ENCODE results near the gene HERC2. TPM values are rescaled to one million over a fixed set of nuclear protein-coding genes. Genes with fewer than 3 reads are reported as not detected.

HERC2 gene
- total and polyA plus RNA-seq, 9 of the 15 experiments (the other 6 are each of a cell fraction or from before 2014, with no cell fraction given), result 10.6 to 84.0 (median 42.6) TPM

DNA sequence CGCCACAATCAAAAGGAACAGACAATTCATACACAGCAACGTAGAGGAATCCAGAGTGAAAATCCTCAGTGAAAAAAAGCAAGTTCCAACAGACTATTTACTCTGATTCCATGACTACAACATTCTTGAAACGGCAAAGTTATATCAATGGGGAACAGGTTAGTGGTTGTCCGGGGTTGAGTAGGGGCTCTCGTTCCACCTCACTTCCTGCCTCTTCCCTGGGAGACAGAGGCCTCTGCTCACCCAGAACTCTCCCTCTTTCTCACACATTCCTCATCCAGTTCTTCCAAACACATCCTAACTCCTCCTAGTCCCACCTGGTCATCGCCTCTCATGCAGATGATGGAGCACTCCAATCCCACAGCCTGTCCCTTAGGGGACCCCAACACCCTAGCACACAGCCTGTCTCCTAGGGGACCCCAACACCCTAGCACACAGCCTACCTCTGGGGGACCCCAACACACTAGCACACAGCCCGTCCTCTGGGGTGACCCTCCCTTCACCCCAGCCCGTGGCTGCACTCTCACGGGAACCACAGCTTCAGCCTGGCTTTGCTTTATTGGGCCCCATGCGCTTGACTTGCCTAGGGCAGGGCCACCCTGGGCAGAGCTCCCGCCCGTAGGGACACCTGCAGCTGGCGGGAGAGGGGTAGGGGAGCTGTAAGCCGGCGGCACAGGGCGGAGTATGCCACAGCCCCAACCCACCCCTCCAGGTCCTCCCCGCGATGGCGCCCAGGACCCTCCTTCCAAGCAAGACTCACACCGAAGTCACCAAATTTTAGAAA, 228.0 kb downstream of the HERC2 start:
- Histone ChIP-seq H2AFZ (ENCODE audit: low read depth, low read length) (peak overlapping the region; percentile 48), H3K4me1 (replicated peaks in 1 of 2; ENCODE audit: control insufficient read depth in 2 of 2, insufficient read depth in 2 of 2, low read length in 2 of 2) (peaks cover 11 to 38% of the 10 kb centered on the region in 2 experiments; a peak in 4 of 5 replicates), H3K9me3 (replicated peaks; ENCODE audit: control insufficient read depth, insufficient read depth, low read depth, low read length) (peaks cover 11% of the 10 kb centered on the region; the same call in 1 of the 2 replicates), H3K9ac (ENCODE audit: insufficient read depth in 1 of 2, low read depth in 2 of 2, low read length in 2 of 2) (no peak overlapping the region), H3K4me2 (ENCODE audit: insufficient read depth, low read length) (no peak overlapping the region), H3K79me2 (ENCODE audit: control insufficient read depth, insufficient read depth, low read length) (no peaks in the 10 kb centered on the region), H3K36me3 (ENCODE audit: control insufficient read depth, insufficient read depth, low read length) (no peaks in the 10 kb centered on the region), H3K9me1 (ENCODE audit: control insufficient read depth, insufficient read depth, low read length) (no peaks in the 10 kb centered on the region), H3K27me3 (ENCODE audit: control insufficient read depth in 2 of 2, insufficient read depth in 2 of 2, low read length in 2 of 2) (no peaks in the 10 kb centered on the region), H3K4me3 (no peak overlapping the region), H4K20me1 (replicated peaks; ENCODE audit: control insufficient read depth, insufficient read depth, low read length) (no peaks in the 10 kb centered on the region), H3K27ac (ENCODE audit: extremely low read depth, low read depth, low read length) (no peak overlapping the region)
- WGBS (ENCODE audit: insufficient coverage, low coverage, missing lambda C conversion rate), result 52% methylated on average over 15 of the region's 20 CpGs
- no peak for DNase-seq (ENCODE audit: extremely low read depth in 1 of 4, low spot score in 3 of 4)
- CTCF ChIA-PET (ENCODE audit: low intra/inter-chr PET ratio), result no interaction called here
- ATAC-seq, result no peak
- intact Hi-C loops (cut with micrococcal nuclease), result no loop called here
- no TSS peak for BruUV-seq (replicated peaks)
- POLR2A ChIA-PET, result no interaction called here
- in situ Hi-C loops (cut with MboI), result no loop called here
- TF ChIP-seq NFE2L1 (tag; IDR thresholded peaks at IDR 0.05; ENCODE audit: borderline replicate concordance, low read depth) (no peak), HMG20A (CRISPR knock-in tag; conservative IDR thresholded peaks at IDR 0.05) (no peak), SAFB2 (IDR thresholded peaks at IDR 0.05; ENCODE audit: borderline replicate concordance, low read depth, low read length, severe bottlenecking) (no peak), CC2D1A (IDR thresholded peaks at IDR 0.05) (no peak), ZC3H4 (CRISPR knock-in tag; IDR thresholded peaks at IDR 0.05; ENCODE audit: borderline replicate concordance) (no peak), OTX1 (CRISPR knock-in tag; IDR thresholded peaks at IDR 0.05) (no peak), ZNF75A (CRISPR knock-in tag; IDR thresholded peaks at IDR 0.05) (no peak)
- TF ChIP-seq, protein P1, sequence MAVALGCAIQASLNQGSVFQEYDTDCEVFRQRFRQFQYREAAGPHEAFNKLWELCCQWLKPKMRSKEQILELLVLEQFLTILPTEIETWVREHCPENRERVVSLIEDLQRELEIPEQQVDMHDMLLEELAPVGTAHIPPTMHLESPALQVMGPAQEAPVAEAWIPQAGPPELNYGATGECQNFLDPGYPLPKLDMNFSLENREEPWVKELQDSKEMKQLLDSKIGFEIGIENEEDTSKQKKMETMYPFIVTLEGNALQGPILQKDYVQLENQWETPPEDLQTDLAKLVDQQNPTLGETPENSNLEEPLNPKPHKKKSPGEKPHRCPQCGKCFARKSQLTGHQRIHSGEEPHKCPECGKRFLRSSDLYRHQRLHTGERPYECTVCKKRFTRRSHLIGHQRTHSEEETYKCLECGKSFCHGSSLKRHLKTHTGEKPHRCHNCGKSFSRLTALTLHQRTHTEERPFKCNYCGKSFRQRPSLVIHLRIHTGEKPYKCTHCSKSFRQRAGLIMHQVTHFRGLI (CRISPR knock-in tag; IDR thresholded peaks at IDR 0.05), result no peak
- TF ChIP-seq, protein P2, sequence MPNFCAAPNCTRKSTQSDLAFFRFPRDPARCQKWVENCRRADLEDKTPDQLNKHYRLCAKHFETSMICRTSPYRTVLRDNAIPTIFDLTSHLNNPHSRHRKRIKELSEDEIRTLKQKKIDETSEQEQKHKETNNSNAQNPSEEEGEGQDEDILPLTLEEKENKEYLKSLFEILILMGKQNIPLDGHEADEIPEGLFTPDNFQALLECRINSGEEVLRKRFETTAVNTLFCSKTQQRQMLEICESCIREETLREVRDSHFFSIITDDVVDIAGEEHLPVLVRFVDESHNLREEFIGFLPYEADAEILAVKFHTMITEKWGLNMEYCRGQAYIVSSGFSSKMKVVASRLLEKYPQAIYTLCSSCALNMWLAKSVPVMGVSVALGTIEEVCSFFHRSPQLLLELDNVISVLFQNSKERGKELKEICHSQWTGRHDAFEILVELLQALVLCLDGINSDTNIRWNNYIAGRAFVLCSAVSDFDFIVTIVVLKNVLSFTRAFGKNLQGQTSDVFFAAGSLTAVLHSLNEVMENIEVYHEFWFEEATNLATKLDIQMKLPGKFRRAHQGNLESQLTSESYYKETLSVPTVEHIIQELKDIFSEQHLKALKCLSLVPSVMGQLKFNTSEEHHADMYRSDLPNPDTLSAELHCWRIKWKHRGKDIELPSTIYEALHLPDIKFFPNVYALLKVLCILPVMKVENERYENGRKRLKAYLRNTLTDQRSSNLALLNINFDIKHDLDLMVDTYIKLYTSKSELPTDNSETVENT (CRISPR knock-in tag; IDR thresholded peaks at IDR 0.05), result no peak
- TF ChIP-seq, protein P3, sequence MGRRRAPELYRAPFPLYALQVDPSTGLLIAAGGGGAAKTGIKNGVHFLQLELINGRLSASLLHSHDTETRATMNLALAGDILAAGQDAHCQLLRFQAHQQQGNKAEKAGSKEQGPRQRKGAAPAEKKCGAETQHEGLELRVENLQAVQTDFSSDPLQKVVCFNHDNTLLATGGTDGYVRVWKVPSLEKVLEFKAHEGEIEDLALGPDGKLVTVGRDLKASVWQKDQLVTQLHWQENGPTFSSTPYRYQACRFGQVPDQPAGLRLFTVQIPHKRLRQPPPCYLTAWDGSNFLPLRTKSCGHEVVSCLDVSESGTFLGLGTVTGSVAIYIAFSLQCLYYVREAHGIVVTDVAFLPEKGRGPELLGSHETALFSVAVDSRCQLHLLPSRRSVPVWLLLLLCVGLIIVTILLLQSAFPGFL (CRISPR knock-in tag; IDR thresholded peaks at IDR 0.05), result no peak
- no peak for FAIRE-seq
